GM19328 (cell line): ENCODE measurements around the gene B9D2.
"Not testable (repeated sequence)": the region's sequence is repeated elsewhere in the genome, so short reads cannot be mapped to it uniquely, and the experiment has no call there.

Experiments used
- ATAC-seq: cut with Tn5 transposase; IDR thresholded peaks from one replicate; pipeline ENCODE4 v1.9.1; 2021; ENCODE audit warnings: mild to moderate bottlenecking, moderate library complexity; ENCODE audit not compliant: unreplicated experiment

B9D2 gene

DNA sequence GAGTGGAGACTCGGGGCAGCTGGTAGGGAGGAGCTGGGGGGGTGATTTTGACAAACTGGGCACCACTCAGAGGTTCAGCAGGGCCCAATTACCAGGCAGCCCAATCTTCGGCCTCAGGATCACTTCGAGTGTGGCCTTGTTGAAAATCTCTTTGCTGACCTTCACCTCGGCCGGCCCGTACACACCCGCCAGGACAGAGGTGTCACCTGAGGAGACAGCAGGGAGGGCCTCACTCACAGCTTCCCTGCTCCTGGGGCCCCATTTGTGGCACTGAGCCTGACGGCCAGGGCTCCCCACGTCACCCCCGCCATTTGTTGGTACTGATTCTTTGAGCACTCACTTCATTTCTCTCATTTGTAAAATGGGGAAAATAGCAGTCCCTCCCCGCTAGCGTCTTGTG, 28.8 kb upstream of the B9D2 start:
- ATAC-seq = no peak

GRCh38 chr19:41391618-41392017, 27.7 kb upstream of the B9D2 start:
- no peak for ATAC-seq

DNA sequence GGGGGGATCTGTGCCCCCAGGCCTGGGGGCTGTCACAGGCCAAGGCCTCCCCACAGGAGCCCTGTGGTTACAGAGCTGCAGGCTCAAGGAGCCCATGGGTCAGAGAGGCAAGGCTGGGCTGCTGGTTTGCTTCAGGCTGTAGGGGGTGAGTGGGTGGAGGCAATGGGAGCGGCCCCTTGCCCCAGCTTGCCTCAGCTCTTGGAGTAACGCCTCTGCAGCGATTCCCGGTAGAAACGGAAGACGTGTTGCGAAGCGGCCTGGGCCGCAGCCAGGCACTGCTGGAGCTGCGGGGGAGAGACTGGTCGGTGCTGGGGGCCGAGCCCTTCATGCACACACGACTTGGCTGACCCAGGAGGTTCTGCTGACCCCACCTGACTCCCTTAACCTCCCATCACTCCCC, 22.5 kb upstream of the B9D2 start:
- no peak for ATAC-seq

GRCh38 chr19:41384351-41384750, 20.4 kb upstream of the B9D2 start:
- no peak for ATAC-seq

DNA sequence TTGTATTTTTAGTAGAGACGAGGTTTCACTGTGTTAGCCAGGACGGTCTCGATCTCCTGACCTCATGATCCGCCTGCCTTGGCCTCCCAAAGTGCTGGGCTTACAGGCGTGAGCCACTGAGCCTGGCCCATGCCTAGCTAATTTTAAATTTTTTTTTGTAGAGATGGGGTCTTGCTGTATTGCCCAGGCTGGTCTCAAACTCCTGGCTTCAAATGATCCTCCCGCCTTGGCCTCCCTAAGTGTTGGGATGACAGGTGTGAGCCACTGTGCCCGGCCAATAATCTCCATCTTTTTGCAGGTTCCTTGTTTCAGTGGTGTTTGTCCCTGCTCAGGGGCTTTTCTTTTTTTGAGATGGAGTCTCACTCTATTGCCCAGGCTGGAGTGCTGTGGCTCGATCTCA, 17.6 kb upstream of the B9D2 start:
- not testable (repeated sequence) for ATAC-seq

DNA sequence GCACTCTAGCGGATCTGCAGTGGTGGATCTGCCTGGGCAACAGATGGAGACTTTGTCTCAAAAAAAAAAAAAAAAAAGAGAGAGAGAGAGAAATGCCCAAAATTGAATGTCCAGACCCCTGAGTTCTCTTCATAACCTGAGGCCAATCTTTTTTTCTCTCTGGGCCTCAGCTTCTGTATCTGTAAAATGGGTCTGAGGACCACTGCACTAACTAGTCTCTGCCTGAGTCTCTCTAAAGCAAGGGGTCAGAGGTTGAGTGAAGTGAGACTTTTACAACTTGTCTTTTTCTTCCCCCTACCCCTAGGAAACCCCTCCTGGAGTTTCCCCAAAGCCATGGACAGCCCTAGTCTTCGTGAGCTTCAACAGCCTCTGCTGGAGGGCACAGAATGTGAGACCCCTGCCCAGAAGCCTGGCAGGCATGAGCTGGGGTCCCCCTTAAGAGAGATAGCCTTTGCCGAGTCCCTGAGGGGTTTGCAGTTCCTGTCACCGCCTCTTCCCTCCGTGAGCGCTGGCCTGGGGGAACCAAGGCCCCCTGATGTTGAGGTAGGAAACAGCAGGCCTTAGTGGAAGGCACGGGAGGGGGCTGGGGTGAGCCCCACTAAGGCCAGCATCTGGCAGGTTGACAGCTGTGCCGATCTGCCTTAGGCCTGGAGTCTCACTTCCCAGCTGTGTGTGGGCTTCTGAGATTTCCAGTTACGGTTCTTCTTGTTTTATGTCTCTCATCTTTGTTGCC, 14.2 kb upstream of the B9D2 start:
- no peak for ATAC-seq

DNA sequence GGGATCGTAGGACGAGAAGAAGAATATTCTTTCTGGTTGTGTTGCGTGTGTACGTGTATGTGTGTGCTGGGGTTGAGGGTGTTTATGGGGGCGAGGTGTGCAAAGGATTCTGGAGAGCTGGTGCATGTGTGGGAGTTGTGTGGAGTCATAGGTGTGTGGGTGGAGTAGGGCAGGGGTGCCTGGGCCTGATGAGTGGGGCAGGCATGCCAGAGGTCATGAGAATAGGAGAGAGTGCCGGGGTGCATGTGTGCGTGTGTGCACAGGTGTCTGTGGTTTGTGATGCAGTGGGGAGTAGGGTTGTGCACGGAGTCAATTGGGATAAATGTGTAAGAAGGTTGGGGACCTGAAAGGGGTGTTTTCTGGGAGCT, 13.0 kb upstream of the B9D2 start:
- ATAC-seq = no peak

DNA sequence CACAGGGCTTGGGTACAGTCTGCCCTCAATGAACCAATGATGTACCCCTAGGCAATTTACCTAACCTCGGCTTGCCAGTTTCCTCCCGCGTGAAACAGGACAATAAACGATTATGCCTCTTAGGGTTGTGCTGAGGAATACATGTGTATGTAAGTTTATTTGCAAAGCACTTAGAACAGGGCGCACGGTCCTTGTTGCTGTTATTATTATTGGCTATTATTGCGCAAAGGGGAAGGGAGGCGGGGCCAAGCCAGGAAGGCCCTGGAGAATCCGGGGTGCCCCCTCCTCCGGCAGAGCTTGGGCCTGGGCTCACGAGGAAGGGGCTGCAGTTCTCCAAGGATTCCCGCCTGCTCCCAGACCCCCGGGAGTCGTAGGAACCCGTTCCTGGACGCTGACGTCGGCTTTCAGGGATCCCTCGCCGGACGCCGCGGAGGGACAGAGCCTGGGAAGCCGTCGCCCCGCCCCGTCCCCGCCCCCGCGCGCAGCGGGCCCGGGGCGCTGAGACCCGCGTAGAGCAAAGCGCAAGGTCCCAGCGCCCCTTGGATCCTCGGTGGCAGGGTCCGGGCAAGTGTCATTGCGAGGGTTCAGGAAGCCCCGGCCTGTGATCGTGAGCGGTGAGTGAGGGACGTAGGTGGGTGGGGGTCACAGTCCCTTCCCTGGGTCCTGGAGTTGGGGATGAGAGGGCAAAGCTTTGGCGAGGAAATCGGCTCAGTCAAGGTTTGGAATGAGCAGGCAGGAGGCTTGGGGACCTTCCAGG, 12.5 kb upstream of the B9D2 start, which contains the start of gene TMEM91:
TSS of gene TMEM91 (plus strand) at position 293 of the 757 bp plus-strand sequence. CDS start 1,777 bp downstream, outside the sequence.
- no peak for ATAC-seq

- no peak for ATAC-seq
Measured at GRCh38 chr19:41373993-41374392, 10.0 kb upstream of the B9D2 start.

DNA sequence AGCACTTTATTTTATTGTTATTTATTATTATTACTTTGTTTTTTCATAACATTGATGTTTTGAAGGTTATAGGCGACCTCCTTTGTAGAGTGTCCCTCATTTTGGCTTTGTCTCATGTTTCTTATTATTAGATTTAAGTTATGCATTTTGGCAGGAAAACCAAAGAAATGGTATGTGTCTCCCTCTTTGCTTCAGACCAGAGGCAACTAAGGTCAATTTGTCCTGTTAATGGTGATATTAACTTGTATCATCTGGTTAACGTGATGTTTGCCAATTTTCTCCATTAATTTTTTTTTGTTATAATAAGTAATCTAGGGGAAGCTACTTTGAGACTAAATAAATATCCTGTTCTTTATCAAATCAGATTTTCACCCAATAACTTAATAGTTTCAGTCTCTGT, 8.6 kb upstream of the B9D2 start:
- no peak for ATAC-seq

DNA sequence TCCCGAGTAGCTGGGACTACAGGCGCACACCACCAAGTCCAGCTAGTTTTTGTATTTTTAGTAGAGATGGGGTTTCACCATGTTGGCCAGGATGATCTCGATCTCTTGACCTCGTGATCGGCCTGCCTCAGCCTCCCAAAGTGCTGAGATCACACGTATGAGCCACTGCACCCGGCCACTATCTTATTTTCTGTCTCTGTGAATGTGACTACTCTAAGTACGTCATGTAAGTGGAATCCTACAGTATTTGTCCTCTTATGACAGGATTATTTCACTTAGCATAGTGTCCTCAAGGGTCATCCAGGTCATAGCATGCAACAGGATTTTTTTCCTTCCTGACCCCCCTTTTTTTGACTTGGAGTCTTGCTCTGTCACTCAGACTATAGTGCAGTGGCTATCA, 7.6 kb upstream of the B9D2 start:
- no peak for ATAC-seq

DNA sequence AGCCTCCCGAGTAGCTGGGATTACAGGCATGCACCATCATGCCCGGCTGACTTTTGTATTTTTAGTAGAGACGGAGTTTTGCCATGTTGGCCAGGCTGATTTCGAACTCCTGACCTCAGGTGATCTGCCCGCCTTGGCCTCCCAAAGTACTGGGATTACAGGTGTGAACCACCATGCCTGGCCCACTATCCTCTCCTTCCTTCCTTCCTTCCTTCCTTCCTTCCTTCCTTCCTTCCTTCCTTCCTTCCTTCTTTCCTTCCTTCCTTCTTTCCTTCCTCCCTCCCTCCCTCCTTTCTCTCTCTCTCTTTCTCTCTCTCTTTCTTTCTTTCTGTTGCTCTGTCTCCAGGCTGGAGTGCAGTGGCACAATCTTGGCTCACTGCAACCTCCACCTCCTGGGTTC, 7.2 kb upstream of the B9D2 start:
- ATAC-seq = not testable (repeated sequence)

DNA sequence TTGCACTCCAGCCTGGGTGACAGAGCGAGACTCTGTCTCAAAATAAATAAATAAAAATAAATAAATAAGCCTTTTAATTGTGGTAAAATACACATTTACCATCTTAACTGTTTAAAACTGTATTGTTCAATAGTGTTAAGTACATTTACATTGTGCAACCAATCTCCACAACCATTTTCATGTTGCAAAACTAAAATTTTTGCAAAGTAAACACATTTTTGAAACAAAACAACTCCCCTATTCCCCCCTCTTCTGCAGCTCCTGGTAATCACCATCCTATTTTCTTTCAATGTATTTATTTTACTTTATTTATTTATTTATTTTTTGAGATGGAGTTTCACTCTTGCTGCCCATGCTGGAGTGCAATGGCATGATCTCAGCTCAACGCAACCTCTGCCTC, 5.8 kb upstream of the B9D2 start:
- ATAC-seq = no peak

DNA sequence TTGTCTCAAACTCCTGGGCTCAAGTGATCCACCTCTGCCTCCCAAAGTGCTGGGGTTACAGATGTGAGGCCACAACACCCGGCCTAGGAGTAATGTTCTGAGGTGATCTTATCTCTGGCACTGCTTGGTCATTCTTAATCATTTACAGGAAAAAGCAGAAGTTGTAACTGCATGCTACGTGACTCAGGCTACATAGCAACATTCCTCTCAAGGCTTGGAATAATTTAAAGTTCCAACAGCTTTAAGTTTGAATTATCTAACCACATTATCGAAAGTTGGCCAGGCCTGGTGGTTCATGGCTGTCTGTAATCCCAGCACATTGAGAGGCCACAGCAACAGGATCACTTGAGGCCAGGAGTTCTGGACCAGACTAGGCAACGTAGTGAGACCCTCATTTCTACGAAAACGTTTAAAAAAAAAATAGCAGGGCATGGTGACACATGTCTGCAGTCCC, 3.9 kb upstream of the B9D2 start:
- no peak for ATAC-seq

DNA sequence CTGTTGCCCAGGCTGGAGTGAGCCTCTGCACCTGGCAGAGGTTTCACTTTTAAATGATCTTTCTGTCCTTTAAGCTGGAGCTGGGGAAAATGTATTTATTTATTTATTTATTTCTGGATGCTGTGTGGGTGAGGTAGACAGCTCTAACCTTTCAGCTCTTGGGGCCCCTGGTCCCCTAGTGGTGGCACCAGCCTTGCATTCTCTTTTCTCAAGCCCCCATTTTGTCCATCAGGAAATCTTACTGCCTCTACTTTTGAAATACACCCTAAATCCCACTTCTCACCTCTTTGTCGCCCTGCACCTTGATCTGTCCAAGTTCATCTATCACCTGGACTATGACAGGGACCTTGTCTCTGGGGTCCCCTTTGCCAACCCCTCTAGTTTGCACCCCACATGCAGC, 2.1 kb upstream of the B9D2 start:
- ATAC-seq = no peak

DNA sequence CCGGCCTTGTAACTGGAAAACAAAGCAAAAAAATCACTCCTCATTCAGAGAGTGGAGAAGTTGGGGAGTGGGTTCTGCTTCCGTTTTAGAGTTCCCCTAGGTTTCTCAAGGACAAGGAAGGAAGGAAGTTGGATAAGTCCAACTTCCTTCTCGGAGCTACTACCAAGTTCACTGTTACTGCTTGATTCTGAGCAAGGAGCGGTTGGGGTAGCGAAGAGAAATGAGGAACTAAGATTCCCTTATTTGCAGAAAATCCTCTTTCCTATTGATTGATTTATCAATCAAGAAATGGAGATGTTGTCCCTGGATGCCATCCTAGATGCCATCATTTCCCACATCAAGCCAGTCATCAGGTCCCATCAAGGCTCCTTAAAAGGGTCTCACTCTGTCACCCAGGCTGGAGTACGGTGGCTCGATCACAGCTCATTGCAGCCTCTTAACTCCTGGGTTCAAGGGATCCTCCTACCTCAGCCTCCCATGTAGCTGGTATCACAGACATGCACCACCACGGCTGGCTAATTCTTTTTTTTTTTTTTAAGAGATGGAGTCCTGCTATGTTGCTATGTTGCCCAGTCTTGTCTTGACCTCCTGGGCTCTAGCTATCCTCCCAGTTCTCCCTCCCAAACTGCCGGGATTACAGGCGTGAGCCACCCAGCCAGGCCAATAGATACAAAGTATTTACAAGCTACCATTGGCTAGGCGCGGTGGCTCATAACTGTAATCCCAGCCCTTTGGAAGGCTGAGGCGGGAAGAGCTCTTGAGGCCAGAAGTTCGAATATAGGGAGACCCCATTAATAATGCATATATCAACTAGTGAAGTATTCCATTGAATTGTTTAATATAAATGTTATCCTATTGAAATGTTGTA, 809 bp upstream of the B9D2 start:
- ATAC-seq = no peak

GRCh38 chr19:41363371-41363752, 587 bp downstream of the B9D2 start:
- no peak for ATAC-seq

DNA sequence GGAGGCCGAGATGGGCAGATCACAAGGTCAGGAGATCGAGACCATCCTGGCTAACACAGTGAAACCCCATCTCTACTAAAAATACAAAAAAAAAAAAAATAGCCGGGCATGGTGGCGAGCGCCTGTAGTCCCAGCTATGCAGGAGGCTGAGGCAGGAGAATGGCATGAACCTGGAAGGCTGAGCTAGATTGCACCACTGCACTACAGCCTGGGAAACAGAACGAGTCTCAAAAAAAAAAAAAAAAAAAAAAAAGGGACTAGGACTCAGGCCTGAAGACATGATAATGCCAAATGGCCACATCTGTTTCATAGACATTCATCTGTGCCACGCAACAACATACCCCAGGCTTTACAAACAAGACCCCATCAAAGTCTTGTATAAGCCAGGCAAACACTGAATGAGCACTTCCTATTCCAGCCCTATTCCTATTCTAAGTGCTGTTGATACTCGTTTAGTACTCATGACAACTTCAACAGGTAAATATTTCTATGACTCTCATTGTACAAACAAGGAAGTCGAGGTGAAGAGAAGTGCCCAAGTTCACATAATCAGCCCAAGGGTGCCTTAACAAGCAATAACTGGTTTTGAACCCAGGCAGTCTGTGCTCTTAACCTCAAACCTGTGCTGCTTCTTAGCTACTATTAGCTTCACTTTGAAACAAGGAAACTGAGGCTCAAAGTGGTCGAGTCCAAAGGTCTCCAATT, 1.7 kb downstream of the B9D2 start:
- ATAC-seq = no peak

GRCh38 chr19:41359741-41360140, 4.2 kb downstream of the B9D2 start:
- no peak for ATAC-seq

GRCh38 chr19:41357746-41358145, 6.2 kb downstream of the B9D2 start:
- no peak for ATAC-seq
